ENCODE data around the gene RAB7A. TPM values are rescaled to one million over a fixed set of nuclear protein-coding genes. Genes with fewer than 3 reads are reported as not detected.

Gene RAB7A
- total RNA-seq, 1 experiment from 2014 or later: 284 TPM

- no TSS peak for BruUV-seq (replicated peaks)
- Mint-ChIP-seq H3K4me3 (ENCODE audit: unreplicated experiment) (no peak overlapping the region), H3K27ac (ENCODE audit: unreplicated experiment) (no peak overlapping the region), H3K27me3 (ENCODE audit: insufficient read depth, unreplicated experiment) (no peaks in the 10 kb centered on the region), H3K4me1 (ENCODE audit: low read depth, unreplicated experiment) (no peaks in the 10 kb centered on the region), H3K9me3 (ENCODE audit: unreplicated experiment) (peaks cover 7% of the 10 kb centered on the region), H3K36me3 (ENCODE audit: insufficient read depth, unreplicated experiment) (no peaks in the 10 kb centered on the region)
- Histone ChIP-seq H3K9me3 (no peaks in the 10 kb centered on the region), H3K27me3 (replicated peaks; ENCODE audit: control insufficient read depth, insufficient read depth, low read length) (no peaks in the 10 kb centered on the region), H3K4me3 (ENCODE audit: low read depth, low read length) (no peak overlapping the region), H3K4me1 (no peaks in the 10 kb centered on the region), H3K36me3 (ENCODE audit: control insufficient read depth, insufficient read depth, low read length) (no peaks in the 10 kb centered on the region)
- ChIA-PET POLR2A (no interaction called here), CTCF (no interaction called here)
- peak in 1 of 2 experiments; percentile 37 for TF ChIP-seq CTCF (IDR thresholded peaks at IDR 0.05; ENCODE audit: insufficient read depth in 1 of 2, low read depth in 1 of 2, low read length in 1 of 2, severe bottlenecking in 1 of 2, unreplicated experiment in 1 of 2)
- peak in 1 of 2 experiments; percentile 33 for DNase-seq
- intact Hi-C loops (cut with micrococcal nuclease; ENCODE audit: unreplicated experiment): no loop called here
These were observed 119.9 kb downstream of the RAB7A start for GRCh38 chr3:128845778-128846485.

GRCh38 chr3:128846486-128846891 is 120.5 kb downstream of the RAB7A start:
- H3K27me3 ChIP-seq (replicated peaks; ENCODE audit: control insufficient read depth, insufficient read depth, low read length): no peaks in the 10 kb centered on the region
- ChIA-PET POLR2A (no interaction called here), CTCF (interaction anchor here (0.7 kb wide), 1 partner anchor 31 kb away, joined by 6 read pairs; no protein-coding TSS in a partner anchor)
- H3K36me3 Mint-ChIP-seq (ENCODE audit: insufficient read depth, unreplicated experiment): no peaks in the 10 kb centered on the region
- peaks cover under 1% of the 10 kb centered on the region for H3K9me3 Mint-ChIP-seq (ENCODE audit: unreplicated experiment)
- H3K4me1 Mint-ChIP-seq (ENCODE audit: low read depth, unreplicated experiment): no peaks in the 10 kb centered on the region
- no peaks in the 10 kb centered on the region for H3K27me3 Mint-ChIP-seq (ENCODE audit: insufficient read depth, unreplicated experiment)
- intact Hi-C loops (cut with micrococcal nuclease; ENCODE audit: unreplicated experiment): no loop called here
- no peaks in the 10 kb centered on the region for H3K4me1 ChIP-seq
- DNase-seq: no peak
- no peak overlapping the region for H3K4me3 ChIP-seq (ENCODE audit: low read depth, low read length)
- no peak overlapping the region for H3K27ac Mint-ChIP-seq (ENCODE audit: unreplicated experiment)
- no peaks in the 10 kb centered on the region for H3K9me3 ChIP-seq
- no peaks in the 10 kb centered on the region for H3K36me3 ChIP-seq (ENCODE audit: control insufficient read depth, insufficient read depth, low read length)
- no peak for TF ChIP-seq CTCF (IDR thresholded peaks at IDR 0.05; ENCODE audit: insufficient read depth in 1 of 2, low read depth in 1 of 2, low read length in 1 of 2, severe bottlenecking in 1 of 2, unreplicated experiment in 1 of 2)
- no TSS peak for BruUV-seq (replicated peaks)
- no peak overlapping the region for H3K4me3 Mint-ChIP-seq (ENCODE audit: unreplicated experiment)

GRCh38 chr3:128847666-128848370 is 121.8 kb downstream of the RAB7A start:
- H3K36me3 Mint-ChIP-seq (ENCODE audit: insufficient read depth, unreplicated experiment): no peaks in the 10 kb centered on the region
- ChIA-PET POLR2A (no interaction called here), CTCF (interaction anchor here (0.6 to 0.7 kb wide), 2 partner anchors 19 to 512 kb away, joined by 3 to 10 read pairs; no protein-coding TSS in a partner anchor)
- DNase-seq: no peak
- no peak overlapping the region for H3K27ac Mint-ChIP-seq (ENCODE audit: unreplicated experiment)
- H3K27me3 Mint-ChIP-seq (ENCODE audit: insufficient read depth, unreplicated experiment): no peaks in the 10 kb centered on the region
- H3K9me3 ChIP-seq: no peaks in the 10 kb centered on the region
- no TSS peak for BruUV-seq (replicated peaks)
- H3K4me3 Mint-ChIP-seq (ENCODE audit: unreplicated experiment): no peak overlapping the region
- intact Hi-C loops (cut with micrococcal nuclease; ENCODE audit: unreplicated experiment): no loop called here
- no peak overlapping the region for H3K4me3 ChIP-seq (ENCODE audit: low read depth, low read length)
- no peaks in the 10 kb centered on the region for H3K36me3 ChIP-seq (ENCODE audit: control insufficient read depth, insufficient read depth, low read length)
- H3K4me1 ChIP-seq: no peaks in the 10 kb centered on the region
- TF ChIP-seq CTCF (IDR thresholded peaks at IDR 0.05; ENCODE audit: insufficient read depth in 1 of 2, low read depth in 1 of 2, low read length in 1 of 2, severe bottlenecking in 1 of 2, unreplicated experiment in 1 of 2): no peak
- no peaks in the 10 kb centered on the region for H3K27me3 ChIP-seq (replicated peaks; ENCODE audit: control insufficient read depth, insufficient read depth, low read length)
- H3K4me1 Mint-ChIP-seq (ENCODE audit: low read depth, unreplicated experiment): no peaks in the 10 kb centered on the region
- no peaks in the 10 kb centered on the region for H3K9me3 Mint-ChIP-seq (ENCODE audit: unreplicated experiment)

Data from Caco-2 (cell line).